Smooth muscle cell (in vitro differentiated cells): ENCODE results near the gene CD4. TPM values are rescaled to one million over a fixed set of nuclear protein-coding genes. Genes with fewer than 3 reads are reported as not detected.

Source experiments
- DNase-seq: peaks from one replicate; lab custom pipeline; 2025; ENCODE audit not compliant: unreplicated experiment; lab: John Stamatoyannopoulos, UW
- H2AFZ ChIP-seq: fragments of 200-600 bp; sonication (generic); 2 replicates; pipeline ENCODE4 v1.6.0; 2016; ENCODE audit warnings: antibody characterized with exemption, low read depth, mild to moderate bottlenecking
- H3F3A ChIP-seq: fragments of 200-600 bp; sonication (generic); 2 replicates; pipeline ENCODE4 v1.6.0; 2017; ENCODE audit warnings: antibody characterized with exemption, low read depth
- H3K27ac ChIP-seq: fragments of 200-600 bp; sonication (generic); 2 replicates; pipeline ENCODE4 v1.5.1; 2016; ENCODE audit warnings: low read depth, mild to moderate bottlenecking
- H3K27me3 ChIP-seq: fragments of 200-600 bp; sonication (generic); 2 replicates; pipeline ENCODE4 v1.6.1; 2016; ENCODE audit warnings: low read depth, mild to moderate bottlenecking
- H3K36me3 ChIP-seq: fragments of 200-600 bp; sonication (generic); 2 replicates; pipeline ENCODE4 v1.5.1; 2016; ENCODE audit warnings: low read depth
- H3K4me1 ChIP-seq: fragments of 200-600 bp; sonication (generic); 2 replicates; pipeline ENCODE4 v1.5.1; 2016; ENCODE audit warnings: low read depth
- H3K4me2 ChIP-seq: fragments of 200-600 bp; sonication (generic); 2 replicates; pipeline ENCODE4 v1.6.0; 2016; ENCODE audit warnings: mild to moderate bottlenecking
- H3K4me3 ChIP-seq: fragments of 200-600 bp; sonication (generic); 2 replicates; pipeline ENCODE4 v1.5.1; 2016; ENCODE audit warnings: mild to moderate bottlenecking
- H3K79me2 ChIP-seq: fragments of 200-600 bp; sonication (generic); 2 replicates; pipeline ENCODE4 v1.6.0; 2016; ENCODE audit warnings: low read depth, mild to moderate bottlenecking
- H3K9ac ChIP-seq: fragments of 200-600 bp; sonication (generic); 2 replicates; pipeline ENCODE4 v1.6.0; 2016; ENCODE audit warnings: low read depth
- H3K9me3 ChIP-seq: fragments of 200-600 bp; sonication (generic); replicated peaks from 2 replicates; pipeline ENCODE4 v1.5.1; 2016; ENCODE audit warnings: low read depth
- H4K20me1 ChIP-seq: fragments of 200-600 bp; sonication (generic); 2 replicates; pipeline ENCODE4 v1.6.0; 2016; ENCODE audit warnings: low read depth
- CTCF ChIP-seq: fragments of 200-600 bp; sonication (generic); IDR thresholded peaks from 2 replicates; pipeline ENCODE4 v1.5.1; 2017; ENCODE audit warnings: borderline replicate concordance, mild to moderate bottlenecking, antibody characterized with exemption; ENCODE audit not compliant: insufficient read depth, poor library complexity, severe bottlenecking
- WGBS: methylation state at CpG from one replicate; pipeline ENCODE4 v1.1.7; 2016; ENCODE audit warnings: low lambda C conversion rate; 5-methylcytosine and 5-hydroxymethylcytosine counted together
- polyA plus RNA-seq: library from polyadenylated mRNA; unstranded; fragments of >200 nt; fragmentation: Nextera tagmentation; extraction: Ambion mirVana; gene quantifications from 2 replicates; pipeline ENCODE4 v1.2.1, GENCODE V29; 2016
- total RNA-seq: library from RNA; depleted of rRNA; stranded (reverse); fragments of >200 nt; gene quantifications from 2 replicates; pipeline ENCODE4 v1.2.3, GENCODE V29; 2014

Gene CD4
- total and polyA plus RNA-seq, 2 experiments from 2014 or later = 0.13 to 2.5 TPM

- WGBS = 94% methylated on average over 5 of the region's 5 CpGs
- Histone ChIP-seq H4K20me1 (no peaks in the 10 kb centered on the region), H3K4me2 (no peak overlapping the region), H3F3A (no peaks in the 10 kb centered on the region), H3K27ac (no peak overlapping the region), H3K4me3 (no peak overlapping the region), H2AFZ (no peak overlapping the region), H3K4me1 (peaks cover 35% of the 10 kb centered on the region), H3K9me3 (no peaks in the 10 kb centered on the region), H3K9ac (no peak overlapping the region), H3K79me2 (no peaks in the 10 kb centered on the region), H3K36me3 (no peaks in the 10 kb centered on the region), H3K27me3 (peaks cover 7% of the 10 kb centered on the region)
- DNase-seq = no peak
- TF ChIP-seq CTCF = no peak
Observed at GRCh38 chr12:6777386-6777785, 11.9 kb upstream of the CD4 start.

GRCh38 chr12:6778217-6778573 lies 11.1 kb upstream of the CD4 start:
- Histone ChIP-seq H3K36me3 (no peaks in the 10 kb centered on the region), H3K9me3 (no peaks in the 10 kb centered on the region), H3K4me3 (peak overlapping the region; percentile 53), H3K27ac (no peak overlapping the region), H3K9ac (no peak overlapping the region), H3K4me1 (peaks cover 27% of the 10 kb centered on the region), H2AFZ (peak overlapping the region; percentile 41), H3F3A (no peaks in the 10 kb centered on the region), H3K79me2 (no peaks in the 10 kb centered on the region), H3K4me2 (peak overlapping the region; percentile 89), H4K20me1 (no peaks in the 10 kb centered on the region), H3K27me3 (peaks cover 4% of the 10 kb centered on the region)
- no peak for TF ChIP-seq CTCF
- WGBS = 29% methylated on average over 14 of the region's 14 CpGs
- DNase-seq = no peak

- Histone ChIP-seq H3K9me3 (no peaks in the 10 kb centered on the region), H3K4me2 (peak overlapping the region; percentile 89), H3K9ac (no peak overlapping the region), H3F3A (no peaks in the 10 kb centered on the region), H3K36me3 (no peaks in the 10 kb centered on the region), H4K20me1 (no peaks in the 10 kb centered on the region), H3K27me3 (no peaks in the 10 kb centered on the region), H3K79me2 (no peaks in the 10 kb centered on the region), H3K4me3 (peak overlapping the region; percentile 53), H3K4me1 (peaks cover 21% of the 10 kb centered on the region), H3K27ac (no peak overlapping the region), H2AFZ (peak overlapping the region; percentile 41)
- WGBS = 10% methylated on average over 30 of the region's 35 CpGs
- peak; percentile 88 for TF ChIP-seq CTCF
- peak; percentile 83 for DNase-seq
Observed at GRCh38 chr12:6778574-6779550, 10.5 kb upstream of the CD4 start.
